Neural cell (in vitro differentiated cells): ENCODE results near the gene OTOL1. TPM values are rescaled to one million over a fixed set of nuclear protein-coding genes. Genes with fewer than 3 reads are reported as not detected.

ENCODE experiments used
- H2AFZ ChIP-seq: fragments of 200-600, 300-800 bp; sonication (generic), shearing (Covaris generic); 2 replicates; pipeline ENCODE4 v1.6.0; 2014; ENCODE audit warnings: low read depth, mild to moderate bottlenecking, antibody characterized with exemption, low read length, moderate library complexity
- H3F3A ChIP-seq: fragments of 200-600 bp; shearing (Covaris generic); 2 replicates; pipeline ENCODE4 v1.6.1; 2016; ENCODE audit warnings: mild to moderate bottlenecking, moderate library complexity, mixed read lengths, antibody characterized with exemption, low read length; ENCODE audit not compliant: insufficient read depth, poor library complexity, severe bottlenecking
- H3K27ac ChIP-seq: fragments of 200-600, 300-800 bp; sonication (generic), shearing (Covaris generic); 2 replicates; pipeline ENCODE4 v1.5.1; 2014; ENCODE audit warnings: mild to moderate bottlenecking, low read length, moderate library complexity
- H3K27me3 ChIP-seq: fragments of 300-800, 200-600 bp; sonication (generic), shearing (Covaris generic); 2 replicates; pipeline ENCODE4 v1.6.0; 2014; ENCODE audit warnings: mild to moderate bottlenecking, low read depth, low read length, moderate library complexity; ENCODE audit not compliant: insufficient read depth
- H3K36me3 ChIP-seq: fragments of 300-800, 200-600 bp; sonication (generic), shearing (Covaris generic); 2 replicates; pipeline ENCODE4 v1.5.1; 2014; ENCODE audit warnings: mild to moderate bottlenecking, antibody characterized with exemption, low read length, moderate library complexity; ENCODE audit not compliant: insufficient read depth
- H3K4me2 ChIP-seq: fragments of 300-800, 200-600 bp; sonication (generic), shearing (Covaris generic); 2 replicates; pipeline ENCODE4 v1.6.0; 2014; ENCODE audit warnings: mild to moderate bottlenecking, low read length
- H3K4me3 ChIP-seq: fragments of 300-800, 200-600 bp; sonication (generic), shearing (Covaris generic); 2 replicates; pipeline ENCODE4 v1.5.1; 2014; ENCODE audit warnings: mild to moderate bottlenecking, low read length, moderate library complexity
- H3K79me2 ChIP-seq: fragments of 200-600 bp; shearing (Covaris generic); replicated peaks from 2 replicates; pipeline ENCODE4 v1.6.0; 2014; ENCODE audit warnings: mild to moderate bottlenecking, low read length, moderate library complexity; ENCODE audit not compliant: insufficient read depth
- H3K9ac ChIP-seq: fragments of 300-800, 200-600 bp; sonication (generic), shearing (Covaris generic); 2 replicates; pipeline ENCODE4 v1.6.1; 2016; ENCODE audit warnings: mild to moderate bottlenecking, low read length, mixed read lengths
- H3K9me2 ChIP-seq: fragments of 200-600 bp; shearing (Covaris generic); 2 replicates; pipeline ENCODE4 v1.6.1; 2016; ENCODE audit warnings: mild to moderate bottlenecking, low read length, mixed read lengths; ENCODE audit not compliant: insufficient read depth
- H3K9me3 ChIP-seq: fragments of 200-600, 300-800 bp; sonication (generic), shearing (Covaris generic); 2 replicates; pipeline ENCODE4 v1.6.1; 2016; ENCODE audit warnings: mild to moderate bottlenecking, mixed run types, low read length, moderate library complexity, mixed read lengths
- H4K20me1 ChIP-seq: fragments of 200-600 bp; shearing (Covaris generic); 2 replicates; pipeline ENCODE4 v1.6.1; 2016; ENCODE audit warnings: mild to moderate bottlenecking, mixed run types; ENCODE audit not compliant: insufficient read depth
- CTCF ChIP-seq: fragments of 450-650 bp; IDR thresholded peaks from 2 replicates; pipeline ENCODE4 v1.5.1; 2014; ENCODE audit warnings: antibody characterized with exemption, mild to moderate bottlenecking, moderate library complexity; ENCODE audit not compliant: poor library complexity, severe bottlenecking
- EP300 ChIP-seq: fragments of 450-650 bp; conservative IDR thresholded peaks from 2 replicates; pipeline ENCODE4 v1.6.1; 2014; ENCODE audit warnings: antibody characterized with exemption, mild to moderate bottlenecking, moderate library complexity; ENCODE audit not compliant: poor library complexity, severe bottlenecking
- EZH2 ChIP-seq: fragments of 200-600, 300-800 bp; shearing (Covaris generic), sonication (generic); IDR thresholded peaks from 2 replicates; pipeline ENCODE4 v1.6.1; 2014; ENCODE audit warnings: antibody characterized with exemption, low read length, borderline replicate concordance, mild to moderate bottlenecking; ENCODE audit not compliant: insufficient read depth, poor library complexity, severe bottlenecking
- MXI1 ChIP-seq: fragments of 450-650 bp; conservative IDR thresholded peaks from 2 replicates; pipeline ENCODE4 v1.6.1; 2014; ENCODE audit warnings: antibody characterized with exemption, mild to moderate bottlenecking; ENCODE audit not compliant: poor library complexity, severe bottlenecking
- POLR2AphosphoS5 ChIP-seq: IDR thresholded peaks from 2 replicates; pipeline ENCODE4 v1.6.1; 2012
- RAD21 ChIP-seq: fragments of 450-650 bp; conservative IDR thresholded peaks from 2 replicates; pipeline ENCODE4 v1.6.1; 2014; ENCODE audit warnings: antibody characterized with exemption, mild to moderate bottlenecking, moderate library complexity
- REST ChIP-seq: IDR thresholded peaks from 2 replicates; pipeline ENCODE4 v1.6.1; 2012; ENCODE audit warnings: borderline replicate concordance
- SMC3 ChIP-seq: fragments of 450-650 bp; conservative IDR thresholded peaks from 2 replicates; pipeline ENCODE4 v1.6.1; 2014; ENCODE audit warnings: antibody characterized with exemption, mild to moderate bottlenecking, moderate library complexity; ENCODE audit not compliant: poor library complexity
- TAF1 ChIP-seq: IDR thresholded peaks from 2 replicates; pipeline ENCODE4 v1.6.1; 2012; ENCODE audit warnings: low read depth
- polyA plus RNA-seq: library from polyadenylated mRNA; depleted of rRNA; stranded (reverse); fragments of >200 nt; gene quantifications from 2 replicates; pipeline ENCODE4 v1.2.3, GENCODE V29; 2014

The OTOL1 gene
- polyA plus RNA-seq, 1 donor from 2014 or later: not detected

- H3K79me2 ChIP-seq: no peaks in the 10 kb centered on the region
- H3K9me2 ChIP-seq: no peaks in the 10 kb centered on the region
- H2AFZ ChIP-seq: no peak overlapping the region
- H3F3A ChIP-seq: peaks cover 3% of the 10 kb centered on the region
- H3K4me3 ChIP-seq: no peak overlapping the region
- no peak overlapping the region for H3K9ac ChIP-seq
- no peaks in the 10 kb centered on the region for H3K36me3 ChIP-seq
- no peak overlapping the region for H3K4me2 ChIP-seq
- no peaks in the 10 kb centered on the region for H3K9me3 ChIP-seq
- H3K27ac ChIP-seq: no peak overlapping the region
- no peaks in the 10 kb centered on the region for H4K20me1 ChIP-seq
- no peak for TF ChIP-seq POLR2AphosphoS5
- TF ChIP-seq REST: no peak
- no peak for TF ChIP-seq SMC3
- no peak for TF ChIP-seq MXI1
- TF ChIP-seq EP300: no peak
- no peak for TF ChIP-seq TAF1
- no peak for TF ChIP-seq EZH2
- no peak for TF ChIP-seq RAD21
- no peak for TF ChIP-seq CTCF
- peaks cover 2% of the 10 kb centered on the region for H3K27me3 ChIP-seq
Observed at GRCh38 chr3:161452179-161452578, 44.4 kb upstream of the OTOL1 start.

- no peaks in the 10 kb centered on the region for H3K9me2 ChIP-seq
- no peaks in the 10 kb centered on the region for H3K9me3 ChIP-seq
- peaks cover 2% of the 10 kb centered on the region for H3K27me3 ChIP-seq
- H3K4me2 ChIP-seq: no peak overlapping the region
- H3K27ac ChIP-seq: no peak overlapping the region
- no peaks in the 10 kb centered on the region for H3K36me3 ChIP-seq
- H3K9ac ChIP-seq: no peak overlapping the region
- no peaks in the 10 kb centered on the region for H4K20me1 ChIP-seq
- TF ChIP-seq REST (no peak), POLR2AphosphoS5 (no peak), EZH2 (no peak), RAD21 (no peak), EP300 (no peak), TAF1 (no peak), SMC3 (no peak), CTCF (no peak), MXI1 (no peak)
- no peaks in the 10 kb centered on the region for H3K79me2 ChIP-seq
- H3K4me3 ChIP-seq: no peak overlapping the region
- peaks cover 3% of the 10 kb centered on the region for H3F3A ChIP-seq
- no peak overlapping the region for H2AFZ ChIP-seq
Observed at GRCh38 chr3:161454615-161455014, 42.0 kb upstream of the OTOL1 start.
